GM08714 (cell line): ENCODE results near the gene ARHGAP26.

Experiments used
- H3K4me3 ChIP-seq: fragments of 200-500 bp; sonication (Bioruptor generic); 2 replicates; pipeline ENCODE4 v1.5.1; 2014; ENCODE audit warnings: mild to moderate bottlenecking, low read length, inconsistent platforms
- ZNF274 ChIP-seq: IDR thresholded peaks from 2 replicates; pipeline ENCODE4 v1.6.1; 2012; ENCODE audit warnings: mild to moderate bottlenecking, low read depth, low read length

The ARHGAP26 gene

GRCh38 chr5:143166090-143166489 lies 395.9 kb downstream of the ARHGAP26 start:
- H3K4me3 ChIP-seq = no peak overlapping the region
- TF ChIP-seq ZNF274 = no peak

- no peak for TF ChIP-seq ZNF274
These were observed 396.7 kb downstream of the ARHGAP26 start for GRCh38 chr5:143166661-143167420.

GRCh38 chr5:143168171-143168741 lies 398.1 kb downstream of the ARHGAP26 start:
- no peak for TF ChIP-seq ZNF274
- no peak overlapping the region for H3K4me3 ChIP-seq

More at GRCh38 chr5:143166661-143167420, 396.7 kb downstream of the ARHGAP26 start:
- H3K4me3 ChIP-seq = no peak overlapping the region

- TF ChIP-seq ZNF274 = no peak
- H3K4me3 ChIP-seq = no peak overlapping the region
These were observed 399.0 kb downstream of the ARHGAP26 start for GRCh38 chr5:143168921-143169810.

- H3K4me3 ChIP-seq = no peak overlapping the region
- TF ChIP-seq ZNF274 = no peak
These were observed 399.9 kb downstream of the ARHGAP26 start for GRCh38 chr5:143170104-143170503.

GRCh38 chr5:143170977-143171376 lies 400.8 kb downstream of the ARHGAP26 start:
- TF ChIP-seq ZNF274 = no peak
- H3K4me3 ChIP-seq = no peak overlapping the region

GRCh38 chr5:143172739-143173138 lies 402.6 kb downstream of the ARHGAP26 start:
- TF ChIP-seq ZNF274 = no peak
- H3K4me3 ChIP-seq = no peak overlapping the region

- no peak for TF ChIP-seq ZNF274
- no peak overlapping the region for H3K4me3 ChIP-seq
These were observed 403.1 kb downstream of the ARHGAP26 start for GRCh38 chr5:143173139-143173889.

GRCh38 chr5:143174714-143175398 lies 404.7 kb downstream of the ARHGAP26 start:
- no peak for TF ChIP-seq ZNF274
- H3K4me3 ChIP-seq = no peak overlapping the region

- no peak for TF ChIP-seq ZNF274
- H3K4me3 ChIP-seq = no peak overlapping the region
These were observed 405.9 kb downstream of the ARHGAP26 start for GRCh38 chr5:143176048-143176447.

GRCh38 chr5:143177263-143177983 lies 407.2 kb downstream of the ARHGAP26 start:
- H3K4me3 ChIP-seq = no peak overlapping the region
- no peak for TF ChIP-seq ZNF274

- no peak overlapping the region for H3K4me3 ChIP-seq
- no peak for TF ChIP-seq ZNF274
These were observed 409.1 kb downstream of the ARHGAP26 start for GRCh38 chr5:143179126-143179740.
